ENCODE measurements around the gene MYO5C.
"Not testable (repeated sequence)": the region's sequence is repeated elsewhere in the genome, so short reads cannot be mapped to it uniquely, and the experiment has no call there.

MYO5C gene

GRCh38 chr15:52171386-52171785, 124.2 kb downstream of the MYO5C start:
- DNase-seq = no peak

- DNase-seq = not testable (repeated sequence)
These were observed 125.4 kb downstream of the MYO5C start for GRCh38 chr15:52170199-52170598.

- not testable (repeated sequence) for DNase-seq
These were observed 130.0 kb downstream of the MYO5C start for GRCh38 chr15:52165494-52166131.

GRCh38 chr15:52164631-52165265, 130.9 kb downstream of the MYO5C start:
- DNase-seq = no peak

GRCh38 chr15:52163321-52164190, 132.0 kb downstream of the MYO5C start:
- DNase-seq = no peak

- no peak for DNase-seq
These were observed 132.7 kb downstream of the MYO5C start for GRCh38 chr15:52162876-52163275.

GRCh38 chr15:52162260-52162659, 133.3 kb downstream of the MYO5C start:
- DNase-seq = no peak

GRCh38 chr15:52161406-52161966, 134.1 kb downstream of the MYO5C start:
- DNase-seq = no peak

GRCh38 chr15:52159645-52160044, 136.0 kb downstream of the MYO5C start:
- no peak for DNase-seq

- no peak for DNase-seq
These were observed 137.4 kb downstream of the MYO5C start for GRCh38 chr15:52158084-52158765.

GRCh38 chr15:52155878-52156277, 139.7 kb downstream of the MYO5C start:
- DNase-seq = no peak

- DNase-seq = no peak
These were observed 140.4 kb downstream of the MYO5C start for GRCh38 chr15:52154896-52155865.

GRCh38 chr15:52153900-52154895, 141.4 kb downstream of the MYO5C start:
- DNase-seq = no peak

- no peak for DNase-seq
These were observed 144.3 kb downstream of the MYO5C start for GRCh38 chr15:52151353-52151752.

- no peak for DNase-seq
These were observed 144.7 kb downstream of the MYO5C start for GRCh38 chr15:52150871-52151270.

- DNase-seq = no peak
These were observed 145.4 kb downstream of the MYO5C start for GRCh38 chr15:52150043-52150825.

GRCh38 chr15:52148403-52148802, 147.2 kb downstream of the MYO5C start:
- no peak for DNase-seq

GRCh38 chr15:52146776-52147175, 148.8 kb downstream of the MYO5C start:
- DNase-seq = no peak

GRCh38 chr15:52146261-52146660, 149.3 kb downstream of the MYO5C start:
- no peak for DNase-seq

Data from NCI-H2107 (cell line).